Measurements from ENCODE around the gene ADSS1. TPM values are rescaled to one million over a fixed set of nuclear protein-coding genes. Genes with fewer than 3 reads are reported as not detected.
A peak's percentile ranks its signal among the peaks of the same experiment; 100 is the strongest.

Gene ADSS1
- total RNA-seq, 2 experiments from 2014 or later = 0.81 to 1.2 TPM

- ChIA-PET POLR2A (no interaction called here), CTCF (interaction anchor here (0.8 to 3.0 kb wide), 3 partner anchors 11 to 87 kb away, joined by 3 to 10 read pairs (median 5); no protein-coding TSS in a partner anchor)
- Mint-ChIP-seq H3K4me3 (no peak overlapping the region), H3K27me3 (no peaks in the 10 kb centered on the region), H3K9me3 (no peaks in the 10 kb centered on the region), H3K36me3 (ENCODE audit: low read depth) (no peaks in the 10 kb centered on the region), H3K27ac (no peak overlapping the region), H3K4me1 (no peaks in the 10 kb centered on the region)
- DNase-seq = no peak
These were observed 15.0 kb downstream of the ADSS1 start for GRCh38 chr14:104739026-104739425.

GRCh38 chr14:104739546-104740516, 15.8 kb downstream of the ADSS1 start:
- no peak overlapping the region for H3K4me3 Mint-ChIP-seq
- CTCF ChIA-PET = interaction anchor here (1.8 to 3.0 kb wide), 2 partner anchors 10 to 86 kb away, joined by 5 to 10 read pairs; no protein-coding TSS in a partner anchor
- H3K9me3 Mint-ChIP-seq = no peaks in the 10 kb centered on the region
- no peaks in the 10 kb centered on the region for H3K4me1 Mint-ChIP-seq
- H3K27ac Mint-ChIP-seq = no peak overlapping the region
- H3K36me3 Mint-ChIP-seq (ENCODE audit: low read depth) = no peaks in the 10 kb centered on the region
- POLR2A ChIA-PET = no interaction called here
- DNase-seq = no peak
- no peaks in the 10 kb centered on the region for H3K27me3 Mint-ChIP-seq

- Mint-ChIP-seq H3K4me3 (no peak overlapping the region), H3K9me3 (no peaks in the 10 kb centered on the region), H3K4me1 (peaks cover 6% of the 10 kb centered on the region), H3K27ac (no peak overlapping the region), H3K27me3 (no peaks in the 10 kb centered on the region), H3K36me3 (ENCODE audit: low read depth) (no peaks in the 10 kb centered on the region)
- no peak for DNase-seq
- ChIA-PET CTCF (interaction anchor here (0.7 to 1.8 kb wide), 2 partner anchors 12 to 525 kb away, joined by 3 to 8 read pairs; partner anchors contain the start of gene SIVA1), POLR2A (no interaction called here)
These were observed 17.2 kb downstream of the ADSS1 start for GRCh38 chr14:104741108-104741802.

- Mint-ChIP-seq H3K36me3 (ENCODE audit: low read depth) (no peaks in the 10 kb centered on the region), H3K4me3 (no peak overlapping the region), H3K27ac (no peak overlapping the region), H3K9me3 (no peaks in the 10 kb centered on the region), H3K27me3 (no peaks in the 10 kb centered on the region), H3K4me1 (peaks cover 7% of the 10 kb centered on the region)
- CTCF ChIA-PET = interaction anchor here (0.7 to 1.8 kb wide), 3 partner anchors 11 to 526 kb away, joined by 3 to 8 read pairs (median 4); partner anchors contain the start of gene SIVA1
- no peak for DNase-seq
- POLR2A ChIA-PET = no interaction called here
These were observed 17.8 kb downstream of the ADSS1 start for GRCh38 chr14:104741803-104742251.

GRCh38 chr14:104742586-104743455, 18.8 kb downstream of the ADSS1 start:
- H3K4me1 Mint-ChIP-seq = peaks cover 7% of the 10 kb centered on the region
- ChIA-PET CTCF (interaction anchor here (0.8 to 1.9 kb wide), 4 partner anchors 9 to 26 kb away, joined by 3 to 8 read pairs (median 4); partner anchors contain the start of gene SIVA1), POLR2A (no interaction called here)
- no peak for DNase-seq
- no peaks in the 10 kb centered on the region for H3K9me3 Mint-ChIP-seq
- H3K4me3 Mint-ChIP-seq = no peak overlapping the region
- no peaks in the 10 kb centered on the region for H3K27me3 Mint-ChIP-seq
- H3K36me3 Mint-ChIP-seq (ENCODE audit: low read depth) = no peaks in the 10 kb centered on the region
- no peak overlapping the region for H3K27ac Mint-ChIP-seq

GRCh38 chr14:104743461-104744380, 19.7 kb downstream of the ADSS1 start:
- Mint-ChIP-seq H3K4me3 (no peak overlapping the region), H3K9me3 (no peaks in the 10 kb centered on the region), H3K36me3 (ENCODE audit: low read depth) (no peaks in the 10 kb centered on the region), H3K27ac (no peak overlapping the region), H3K27me3 (no peaks in the 10 kb centered on the region), H3K4me1 (peaks cover 7% of the 10 kb centered on the region)
- ChIA-PET CTCF (interaction anchor here (0.8 to 1.9 kb wide), 3 partner anchors 9 to 25 kb away, joined by 3 to 8 read pairs (median 4); partner anchors contain the start of gene SIVA1), POLR2A (no interaction called here)
- no peak for DNase-seq

- peaks cover 7% of the 10 kb centered on the region for H3K4me1 Mint-ChIP-seq
- H3K27me3 Mint-ChIP-seq = no peaks in the 10 kb centered on the region
- POLR2A ChIA-PET = no interaction called here
- CTCF ChIA-PET = interaction anchor here (0.8 to 1.4 kb wide), 2 partner anchors 47 to 62 kb away, joined by 3 read pairs; no protein-coding TSS in a partner anchor
- H3K4me3 Mint-ChIP-seq = no peak overlapping the region
- no peaks in the 10 kb centered on the region for H3K9me3 Mint-ChIP-seq
- no peaks in the 10 kb centered on the region for H3K36me3 Mint-ChIP-seq (ENCODE audit: low read depth)
- DNase-seq = no peak
- H3K27ac Mint-ChIP-seq = no peak overlapping the region
These were observed 20.5 kb downstream of the ADSS1 start for GRCh38 chr14:104744484-104744883.

- CTCF ChIA-PET = interaction anchor here (1.4 kb wide), 1 partner anchor 46 kb away, joined by 3 read pairs; no protein-coding TSS in a partner anchor
- peaks cover 10% of the 10 kb centered on the region for H3K4me1 Mint-ChIP-seq
- H3K4me3 Mint-ChIP-seq = no peak overlapping the region
- DNase-seq = no peak
- H3K27me3 Mint-ChIP-seq = no peaks in the 10 kb centered on the region
- POLR2A ChIA-PET = no interaction called here
- H3K9me3 Mint-ChIP-seq = no peaks in the 10 kb centered on the region
- H3K27ac Mint-ChIP-seq = peak overlapping the region; percentile 5
- no peaks in the 10 kb centered on the region for H3K36me3 Mint-ChIP-seq (ENCODE audit: low read depth)
These were observed 21.4 kb downstream of the ADSS1 start for GRCh38 chr14:104745431-104745830.

GRCh38 chr14:104746071-104746545, 22.1 kb downstream of the ADSS1 start:
- no peaks in the 10 kb centered on the region for H3K9me3 Mint-ChIP-seq
- H3K27me3 Mint-ChIP-seq = no peaks in the 10 kb centered on the region
- H3K4me3 Mint-ChIP-seq = no peak overlapping the region
- CTCF ChIA-PET = interaction anchor here (1.4 kb wide), 1 partner anchor 45 kb away, joined by 3 read pairs; no protein-coding TSS in a partner anchor
- H3K4me1 Mint-ChIP-seq = peaks cover 14% of the 10 kb centered on the region
- POLR2A ChIA-PET = no interaction called here
- peak overlapping the region; percentile 52 for H3K27ac Mint-ChIP-seq
- DNase-seq = no peak
- no peaks in the 10 kb centered on the region for H3K36me3 Mint-ChIP-seq (ENCODE audit: low read depth)

- Mint-ChIP-seq H3K27me3 (no peaks in the 10 kb centered on the region), H3K36me3 (ENCODE audit: low read depth) (no peaks in the 10 kb centered on the region)
These were observed 23.0 kb downstream of the ADSS1 start for GRCh38 chr14:104746934-104747481.

GRCh38 chr14:104747876-104748275, 23.8 kb downstream of the ADSS1 start:
- no peak for DNase-seq
- Mint-ChIP-seq H3K4me1 (peaks cover 17% of the 10 kb centered on the region), H3K9me3 (no peaks in the 10 kb centered on the region), H3K27ac (no peak overlapping the region), H3K36me3 (ENCODE audit: low read depth) (peaks cover under 1% of the 10 kb centered on the region), H3K4me3 (no peak overlapping the region), H3K27me3 (no peaks in the 10 kb centered on the region)
- POLR2A ChIA-PET = no interaction called here
- CTCF ChIA-PET = interaction anchor here (1.6 kb wide), 1 partner anchor 271 kb away, joined by 3 read pairs; no protein-coding TSS in a partner anchor

More at GRCh38 chr14:104746934-104747481, 23.0 kb downstream of the ADSS1 start:
- no peaks in the 10 kb centered on the region for H3K9me3 Mint-ChIP-seq
- peaks cover 14% of the 10 kb centered on the region for H3K4me1 Mint-ChIP-seq
- DNase-seq = no peak
- no peak overlapping the region for H3K27ac Mint-ChIP-seq
- CTCF ChIA-PET = no interaction called here
- no peak overlapping the region for H3K4me3 Mint-ChIP-seq
- POLR2A ChIA-PET = no interaction called here

All from activated CD4-positive, alpha-beta T cell treated with anti-CD3 and anti-CD28 coated beads, Interleukin-2, amount 10 ng/mL, durations not matched to agents 7 days and 5 days (primary cell).